Naive B cell (primary cell): ENCODE measurements around the gene PPARGC1A. TPM values are rescaled to one million over a fixed set of nuclear protein-coding genes. Genes with fewer than 3 reads are reported as not detected.

Source experiments
- ATAC-seq, 2 donors: fragments of 150-1000 bp; cut with Tn5 transposase; 2 replicates each; pipeline ENCODE4 v1.10.0; 2021; ENCODE audit warnings: low read depth in 2 of 2, mild to moderate bottlenecking in 2 of 2, moderate library complexity in 2 of 2
- DNase-seq: peaks from one replicate; pipeline ENCODE4 v3.0.0; 2022
- H3K27ac Mint-ChIP-seq, 6 donors: one replicate each; pipeline ENCODE4 v1.8.0; 2020 to 2022; ENCODE audit warnings: mild to moderate bottlenecking in 6 of 6, mixed read lengths in 6 of 6, moderate library complexity in 5 of 6, inconsistent platforms in 2 of 6
- H3K27me3 Mint-ChIP-seq, 3 donors: one replicate each; pipeline ENCODE4 v1.8.0; 2021 to 2022; ENCODE audit warnings: mixed read lengths in 3 of 3, mild to moderate bottlenecking in 1 of 3
- H3K36me3 Mint-ChIP-seq, 2 donors: one replicate each; pipeline ENCODE4 v1.8.0; 2020 to 2022; ENCODE audit warnings: mixed read lengths in 2 of 2, inconsistent platforms in 1 of 2, mild to moderate bottlenecking in 1 of 2
- H3K4me1 Mint-ChIP-seq, 3 donors: one replicate each; pipeline ENCODE4 v1.8.0; 2020 to 2022; ENCODE audit warnings: mixed read lengths in 3 of 3, inconsistent platforms in 1 of 3, mild to moderate bottlenecking in 1 of 3, moderate library complexity in 1 of 3
- H3K4me3 Mint-ChIP-seq, 8 donors: one replicate each; pipeline ENCODE4 v1.8.0; 2020 to 2022; ENCODE audit warnings: mild to moderate bottlenecking in 8 of 8, mixed read lengths in 8 of 8, moderate library complexity in 8 of 8, inconsistent platforms in 2 of 8
- H3K9me3 Mint-ChIP-seq, 7 donors: one replicate each; pipeline ENCODE4 v1.8.0; 2020 to 2022; ENCODE audit warnings: mixed read lengths in 7 of 7, mild to moderate bottlenecking in 5 of 7, inconsistent platforms in 2 of 7, moderate library complexity in 1 of 7
- polyA plus RNA-seq, 6 donors: library from polyadenylated mRNA; unstranded; fragments of 300-500 nt; fragmentation: Illumina TruSeq; gene quantifications; one replicate each; pipeline ENCODE4 v1.2.3, GENCODE V29; 2021; ENCODE audit warnings: low read depth in 6 of 6

The PPARGC1A gene
- polyA plus RNA-seq, 6 donors from 2014 or later = not detected

- Mint-ChIP-seq H3K27me3 (no peaks in the 10 kb centered on the region), H3K9me3 (peaks cover 0 to 10% (median 3%) of the 10 kb centered on the region in 7 donors), H3K4me3 (no peak overlapping the region), H3K4me1 (no peaks in the 10 kb centered on the region), H3K27ac (no peak overlapping the region), H3K36me3 (no peaks in the 10 kb centered on the region)
- no peak for DNase-seq
- no peak for ATAC-seq
Observed at GRCh38 chr4:23835774-23836478, 53.9 kb downstream of the PPARGC1A start.

GRCh38 chr4:23828779-23829178 lies 61.1 kb downstream of the PPARGC1A start:
- ATAC-seq (no peak), DNase-seq (no peak)
- H3K27ac Mint-ChIP-seq = no peak overlapping the region
- no peaks in the 10 kb centered on the region for H3K27me3 Mint-ChIP-seq
- no peak overlapping the region for H3K4me3 Mint-ChIP-seq
- H3K36me3 Mint-ChIP-seq = no peaks in the 10 kb centered on the region
- H3K4me1 Mint-ChIP-seq = no peaks in the 10 kb centered on the region
- H3K9me3 Mint-ChIP-seq = peaks cover 0 to 8% (median 4%) of the 10 kb centered on the region in 7 donors

- Mint-ChIP-seq H3K36me3 (no peaks in the 10 kb centered on the region), H3K9me3 (peaks cover 0 to 8% (median 4%) of the 10 kb centered on the region in 7 donors), H3K27me3 (no peaks in the 10 kb centered on the region), H3K4me3 (no peak overlapping the region), H3K27ac (no peak overlapping the region), H3K4me1 (no peaks in the 10 kb centered on the region)
- ATAC-seq = no peak
- no peak for DNase-seq
Observed at GRCh38 chr4:23828020-23828715, 61.7 kb downstream of the PPARGC1A start.

- Mint-ChIP-seq H3K27me3 (peaks cover 0 to 5% (median 0%) of the 10 kb centered on the region in 3 donors), H3K27ac (no peak overlapping the region), H3K36me3 (no peaks in the 10 kb centered on the region), H3K4me3 (no peak overlapping the region), H3K4me1 (no peaks in the 10 kb centered on the region), H3K9me3 (peaks cover 0 to 5% (median 2%) of the 10 kb centered on the region in 7 donors)
- ATAC-seq = no peak
- DNase-seq = no peak
Observed at GRCh38 chr4:23822181-23822580, 67.7 kb downstream of the PPARGC1A start.

DNA sequence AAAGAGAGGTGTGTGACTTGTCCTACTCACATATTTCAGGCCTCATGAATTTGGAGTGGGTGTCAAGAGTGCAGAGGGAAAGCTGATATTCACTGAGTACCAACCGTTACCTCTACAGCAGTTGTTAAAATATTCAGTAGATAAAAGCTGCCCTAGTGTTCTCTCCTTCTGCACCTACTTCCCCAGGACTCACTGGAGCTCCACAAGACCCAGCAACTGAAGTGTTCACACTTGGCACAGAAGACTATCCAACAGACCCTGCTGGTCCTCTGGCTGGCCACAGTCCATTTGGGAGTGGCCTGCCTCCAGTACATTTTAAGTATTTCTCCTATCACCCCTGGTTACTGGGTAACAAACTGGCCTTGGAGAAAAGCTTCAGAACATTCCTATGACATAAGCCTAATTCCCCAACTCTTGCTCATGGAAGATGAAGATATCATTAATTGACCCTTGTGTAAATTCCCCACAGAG lies 70.8 kb downstream of the PPARGC1A start:
- H3K27ac Mint-ChIP-seq = no peak overlapping the region
- H3K9me3 Mint-ChIP-seq = peaks cover 0 to 5% (median 0%) of the 10 kb centered on the region in 7 donors
- H3K4me3 Mint-ChIP-seq = no peak overlapping the region
- DNase-seq = no peak
- H3K36me3 Mint-ChIP-seq = no peaks in the 10 kb centered on the region
- no peaks in the 10 kb centered on the region for H3K4me1 Mint-ChIP-seq
- peaks cover 0 to 5% (median 0%) of the 10 kb centered on the region in 3 donors for H3K27me3 Mint-ChIP-seq
- no peak for ATAC-seq

- H3K27ac Mint-ChIP-seq = no peak overlapping the region
- peaks cover 0 to 5% (median 0%) of the 10 kb centered on the region in 3 donors for H3K27me3 Mint-ChIP-seq
- peak overlapping the region in 1 of 8 donors; percentile 54 for H3K4me3 Mint-ChIP-seq
- no peak for DNase-seq
- H3K36me3 Mint-ChIP-seq = no peaks in the 10 kb centered on the region
- H3K4me1 Mint-ChIP-seq = no peaks in the 10 kb centered on the region
- no peak for ATAC-seq
- H3K9me3 Mint-ChIP-seq = peaks cover 0 to 5% (median 3%) of the 10 kb centered on the region in 7 donors
Observed at GRCh38 chr4:23818097-23818885, 71.6 kb downstream of the PPARGC1A start.

GRCh38 chr4:23814996-23815660 lies 74.7 kb downstream of the PPARGC1A start:
- H3K27ac Mint-ChIP-seq = no peak overlapping the region
- no peak for ATAC-seq
- peaks cover 0 to 10% (median 6%) of the 10 kb centered on the region in 7 donors for H3K9me3 Mint-ChIP-seq
- H3K4me1 Mint-ChIP-seq = no peaks in the 10 kb centered on the region
- no peak for DNase-seq
- no peaks in the 10 kb centered on the region for H3K27me3 Mint-ChIP-seq
- H3K36me3 Mint-ChIP-seq = no peaks in the 10 kb centered on the region
- no peak overlapping the region for H3K4me3 Mint-ChIP-seq

DNA sequence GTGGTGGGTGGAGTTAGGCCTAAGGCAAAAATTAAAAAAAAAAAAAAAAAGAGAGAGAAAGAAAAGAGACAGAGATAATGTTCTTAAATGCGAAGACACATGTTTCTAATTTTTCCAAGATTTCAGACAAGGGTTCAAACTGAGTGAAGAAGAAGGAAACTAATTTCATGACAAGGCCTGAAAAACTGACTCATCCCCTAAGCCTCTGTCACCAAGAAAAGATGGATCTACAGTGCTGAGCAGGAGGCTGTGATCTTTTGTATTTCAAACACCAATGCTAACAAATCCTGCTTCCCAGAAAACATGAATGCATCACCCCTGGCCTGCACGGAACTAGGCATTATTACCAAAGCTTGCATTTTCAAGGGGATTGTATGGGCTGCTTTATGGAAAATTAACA lies 75.3 kb downstream of the PPARGC1A start:
- no peaks in the 10 kb centered on the region for H3K27me3 Mint-ChIP-seq
- no peak overlapping the region for H3K27ac Mint-ChIP-seq
- peaks cover 0 to 10% (median 6%) of the 10 kb centered on the region in 7 donors for H3K9me3 Mint-ChIP-seq
- no peaks in the 10 kb centered on the region for H3K36me3 Mint-ChIP-seq
- H3K4me1 Mint-ChIP-seq = no peaks in the 10 kb centered on the region
- DNase-seq (no peak), ATAC-seq (no peak)
- no peak overlapping the region for H3K4me3 Mint-ChIP-seq

- DNase-seq (no peak), ATAC-seq (no peak)
- Mint-ChIP-seq H3K27ac (no peak overlapping the region), H3K36me3 (no peaks in the 10 kb centered on the region), H3K4me1 (no peaks in the 10 kb centered on the region), H3K27me3 (no peaks in the 10 kb centered on the region), H3K4me3 (no peak overlapping the region), H3K9me3 (peaks cover 0 to 14% (median 6%) of the 10 kb centered on the region in 7 donors)
Observed at GRCh38 chr4:23811161-23811560, 78.7 kb downstream of the PPARGC1A start.

- no peak for DNase-seq
- Mint-ChIP-seq H3K27me3 (no peaks in the 10 kb centered on the region), H3K4me1 (no peaks in the 10 kb centered on the region), H3K9me3 (peaks cover 0 to 18% (median 3%) of the 10 kb centered on the region in 7 donors), H3K27ac (no peak overlapping the region), H3K36me3 (no peaks in the 10 kb centered on the region), H3K4me3 (no peak overlapping the region)
- no peak for ATAC-seq
Observed at GRCh38 chr4:23805450-23805851, 84.4 kb downstream of the PPARGC1A start.

- peaks cover 0 to 24% (median 6%) of the 10 kb centered on the region in 7 donors for H3K9me3 Mint-ChIP-seq
- no peak for ATAC-seq
- H3K4me1 Mint-ChIP-seq = no peaks in the 10 kb centered on the region
- no peaks in the 10 kb centered on the region for H3K27me3 Mint-ChIP-seq
- no peak overlapping the region for H3K27ac Mint-ChIP-seq
- no peak for DNase-seq
- no peak overlapping the region for H3K4me3 Mint-ChIP-seq
- no peaks in the 10 kb centered on the region for H3K36me3 Mint-ChIP-seq
Observed at GRCh38 chr4:23789762-23790161, 100.1 kb downstream of the PPARGC1A start.

DNA sequence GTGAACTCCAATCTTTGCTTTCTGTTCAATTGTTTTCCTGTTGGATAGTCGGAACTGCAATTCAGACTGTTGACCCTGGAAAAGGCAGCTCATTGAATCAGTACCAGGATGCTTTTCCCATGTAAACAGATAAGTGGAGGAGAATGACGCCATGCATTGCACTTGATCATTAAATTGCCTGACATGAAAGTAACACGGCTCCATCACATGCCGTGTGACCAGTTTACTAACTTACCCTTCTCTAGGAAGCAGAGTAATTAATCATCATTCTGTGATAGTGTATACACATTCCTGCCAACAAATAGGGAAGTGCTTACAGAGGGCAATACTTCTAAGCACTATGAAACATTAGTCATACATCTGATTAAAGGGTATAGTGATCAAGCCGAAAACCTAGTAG lies 101.4 kb downstream of the PPARGC1A start:
- peaks cover 0 to 28% (median 6%) of the 10 kb centered on the region in 7 donors for H3K9me3 Mint-ChIP-seq
- no peaks in the 10 kb centered on the region for H3K4me1 Mint-ChIP-seq
- no peak for DNase-seq
- ATAC-seq = no peak
- H3K36me3 Mint-ChIP-seq = no peaks in the 10 kb centered on the region
- no peak overlapping the region for H3K4me3 Mint-ChIP-seq
- H3K27ac Mint-ChIP-seq = peak overlapping the region in 1 of 6 donors; percentile 16
- no peaks in the 10 kb centered on the region for H3K27me3 Mint-ChIP-seq

- DNase-seq = no peak
- Mint-ChIP-seq H3K4me1 (no peaks in the 10 kb centered on the region), H3K36me3 (no peaks in the 10 kb centered on the region), H3K27ac (no peak overlapping the region), H3K9me3 (peaks cover 0 to 32% (median 6%) of the 10 kb centered on the region in 7 donors), H3K4me3 (no peak overlapping the region), H3K27me3 (no peaks in the 10 kb centered on the region)
- no peak for ATAC-seq
Observed at GRCh38 chr4:23788027-23788426, 101.8 kb downstream of the PPARGC1A start.
